SK-N-SH (cell line): ENCODE data around the gene SLC2A13. TPM values are rescaled to one million over a fixed set of nuclear protein-coding genes. Genes with fewer than 3 reads are reported as not detected.
"Not testable (repeated sequence)": the region's sequence is repeated elsewhere in the genome, so short reads cannot be mapped to it uniquely, and the experiment has no call there.

Experiments used
- CTCF ChIA-PET: fragments of 300-600, 350-600 bp; formaldehyde crosslinking; extraction: SDS; loops from one replicate; lab custom pipeline; 2021; lab: Yijun Ruan, JAX
- POLR2A ChIA-PET: fragments of 350-600 bp; sonication (Branson Sonifier 250); formaldehyde crosslinking; extraction: SDS; loops from one replicate; lab custom pipeline; 2020; ENCODE audit warnings: antibody characterized with exemption, inconsistent platforms; lab: Yijun Ruan, JAX
- DNase-seq: peaks from one replicate; pipeline ENCODE4 v3.0.0; 2012
- H2AFZ ChIP-seq: fragments of 200-600 bp; sonication (generic); 2 replicates; pipeline ENCODE4 v1.8.1; 2016; ENCODE audit warnings: antibody characterized with exemption, mild to moderate bottlenecking, low read depth
- H3F3A ChIP-seq: fragments of 200-600 bp; sonication (generic); replicated peaks from 2 replicates; pipeline ENCODE3; 2016; ENCODE audit warnings: antibody characterized with exemption, mild to moderate bottlenecking; ENCODE audit not compliant: insufficient read depth
- H3K27ac ChIP-seq, 2 experiments: fragments of 200-500 bp in 1 of 2; fragments of 200-600 bp in 1 of 2; sonication (Bioruptor generic) in 1 of 2; sonication (generic), shearing (Covaris generic) in 1 of 2; 2 replicates each; pipeline versions ENCODE4 v1.5.1 to v1.6.1; 2014 to 2016; ENCODE audit warnings: low read depth in 2 of 2, inconsistent platforms in 1 of 2, low read length in 1 of 2, mild to moderate bottlenecking in 1 of 2, mixed read lengths in 1 of 2
- H3K27me3 ChIP-seq: fragments of 200-600 bp; sonication (generic), shearing (Covaris generic); 2 replicates; pipeline ENCODE4 v1.6.1; 2016; ENCODE audit warnings: mixed run types; ENCODE audit not compliant: insufficient read depth
- H3K36me3 ChIP-seq, 2 experiments: fragments of 200-500 bp in 1 of 2; fragments of 200-600 bp in 1 of 2; sonication (Bioruptor generic) in 1 of 2; sonication (generic) in 1 of 2; replicated peaks in 1 of 2; 2 replicates each; pipeline versions ENCODE3 to v1.5.1; 2014 to 2016; ENCODE audit warnings: low read length in 1 of 2, mild to moderate bottlenecking in 1 of 2; ENCODE audit not compliant: insufficient read depth in 2 of 2, control insufficient read depth in 1 of 2
- H3K4me1 ChIP-seq, 2 experiments: fragments of 200-500 bp in 1 of 2; fragments of 200-600 bp in 1 of 2; sonication (Bioruptor generic) in 1 of 2; sonication (generic), shearing (Covaris generic) in 1 of 2; 2 replicates each; pipeline versions ENCODE4 v1.5.1 to v1.6.1; 2014 to 2016; ENCODE audit warnings: low read depth in 1 of 2, low read length in 1 of 2, mixed run types in 1 of 2; ENCODE audit not compliant: insufficient read depth in 2 of 2, control insufficient read depth in 1 of 2
- H3K4me2 ChIP-seq: fragments of 200-600 bp; sonication (generic), shearing (Covaris generic); 2 replicates; pipeline ENCODE4 v1.6.1; 2017; ENCODE audit warnings: mixed run types
- H3K4me3 ChIP-seq, 2 experiments: fragments of 200-500 bp in 1 of 2; fragments of 200-600 bp in 1 of 2; sonication (Bioruptor generic) in 1 of 2; sonication (generic), shearing (Covaris generic) in 1 of 2; 2 replicates each; pipeline versions ENCODE4 v1.5.1 to v1.8.1; 2014 to 2016; ENCODE audit warnings: low read depth in 2 of 2, inconsistent platforms in 1 of 2, low read length in 1 of 2, mild to moderate bottlenecking in 1 of 2, mixed read lengths in 1 of 2, moderate library complexity in 1 of 2
- H3K79me2 ChIP-seq: fragments of 200-600 bp; sonication (generic); 2 replicates; pipeline ENCODE4 v1.8.1; 2017; ENCODE audit warnings: mild to moderate bottlenecking; ENCODE audit not compliant: insufficient read depth
- H3K9ac ChIP-seq: fragments of 200-600 bp; sonication (generic); 2 replicates; pipeline ENCODE4 v1.6.1; 2017; ENCODE audit warnings: mixed run types
- H3K9me2 ChIP-seq: fragments of 200-600 bp; sonication (generic); 2 replicates; pipeline ENCODE4 v1.6.1; 2017; ENCODE audit warnings: mixed run types
- H3K9me3 ChIP-seq: fragments of 200-600 bp; sonication (generic); 2 replicates; pipeline ENCODE4 v1.6.1; 2017; ENCODE audit warnings: mixed run types, mild to moderate bottlenecking, moderate library complexity
- H4K20me1 ChIP-seq: fragments of 200-600 bp; sonication (generic); 2 replicates; pipeline ENCODE4 v1.6.1; 2017; ENCODE audit warnings: mild to moderate bottlenecking, mixed run types; ENCODE audit not compliant: insufficient read depth
- FOXJ3 ChIP-seq: sonication (generic); formaldehyde crosslinking; IDR thresholded peaks from 2 replicates; pipeline ENCODE4 v1.5.1; 2020; ENCODE audit warnings: mild to moderate bottlenecking, missing genetic modification reagents
- FOXM1 ChIP-seq: IDR thresholded peaks from 2 replicates; pipeline ENCODE4 v1.4.0; 2012; ENCODE audit warnings: low read depth, mild to moderate bottlenecking
- GABPA ChIP-seq: IDR thresholded peaks from 2 replicates; pipeline ENCODE4 v1.4.0; 2012; ENCODE audit warnings: low read depth, mild to moderate bottlenecking
- GATA2 ChIP-seq: sonication (generic); formaldehyde crosslinking; IDR thresholded peaks from 2 replicates; pipeline ENCODE4 v1.5.0; 2020; ENCODE audit warnings: mild to moderate bottlenecking, missing genetic modification reagents
- IRF3 ChIP-seq: fragments of 150-350 bp; IDR thresholded peaks from 2 replicates; pipeline ENCODE4 v1.6.1; 2016; ENCODE audit warnings: mild to moderate bottlenecking, low read depth, low read length
- JUND ChIP-seq: IDR thresholded peaks from 2 replicates; pipeline ENCODE4 v1.4.0; 2012
- MXI1 ChIP-seq: IDR thresholded peaks from 2 replicates; pipeline ENCODE4 v1.6.1; 2012; ENCODE audit warnings: mild to moderate bottlenecking, low read depth, low read length, improper control_type of control experiment
- NFIC ChIP-seq: IDR thresholded peaks from 2 replicates; pipeline ENCODE4 v1.4.0; 2012; ENCODE audit warnings: borderline replicate concordance
- POLR2AphosphoS5 ChIP-seq: IDR thresholded peaks from 2 replicates; pipeline ENCODE4 v1.6.1; 2012; ENCODE audit warnings: low read depth, low read length
- RCOR1 ChIP-seq: fragments of 150-350 bp; IDR thresholded peaks from 2 replicates; pipeline ENCODE4 v1.6.1; 2017; ENCODE audit warnings: antibody characterized with exemption, low read length
- REST ChIP-seq: IDR thresholded peaks from 2 replicates; pipeline ENCODE4 v1.6.1; 2012; ENCODE audit warnings: mild to moderate bottlenecking, low read depth, low read length, moderate library complexity
- RFX5 ChIP-seq: IDR thresholded peaks from 2 replicates; pipeline ENCODE4 v1.6.1; 2012; ENCODE audit warnings: mild to moderate bottlenecking, improper control_type of control experiment, low read length
- RXRA ChIP-seq: IDR thresholded peaks from 2 replicates; pipeline ENCODE4 v1.4.0; 2012; ENCODE audit warnings: low read depth, mild to moderate bottlenecking, borderline replicate concordance
- SIN3A ChIP-seq: IDR thresholded peaks from 2 replicates; pipeline ENCODE4 v1.6.1; 2012; ENCODE audit warnings: low read depth, mild to moderate bottlenecking, low read length, moderate library complexity, borderline replicate concordance
- TCF12 ChIP-seq: IDR thresholded peaks from 2 replicates; pipeline ENCODE4 v1.4.0; 2012
- TEAD4 ChIP-seq: IDR thresholded peaks from 2 replicates; pipeline ENCODE4 v1.4.0; 2012; ENCODE audit warnings: mild to moderate bottlenecking, borderline replicate concordance; ENCODE audit not compliant: insufficient read depth
- USF1 ChIP-seq: IDR thresholded peaks from 2 replicates; pipeline ENCODE4 v1.4.0; 2012; ENCODE audit warnings: low read depth, borderline replicate concordance
- WGBS: methylation state at CpG from one replicate; pipeline ENCODE4 v1.1.6; 2017; ENCODE audit warnings: low lambda C conversion rate; 5-methylcytosine and 5-hydroxymethylcytosine counted together
- polyA plus RNA-seq, 3 experiments: library from polyadenylated mRNA; depleted of rRNA; stranded (reverse); fragments of >200 nt; gene quantifications; 2 replicates each; pipeline ENCODE4 v1.2.3, GENCODE V29; 2012

The SLC2A13 gene
- polyA plus RNA-seq, 1 of the 3 experiments (the other 2 are of a cell fraction): 0.21 TPM

GRCh38 chr12:39923364-39923763 is 182.5 kb downstream of the SLC2A13 start:
- POLR2A ChIA-PET: no interaction called here
- no peaks in the 10 kb centered on the region for H3K4me1 ChIP-seq
- WGBS: 46% methylated on average over 5 of the region's 5 CpGs
- no peak for DNase-seq
- no peaks in the 10 kb centered on the region for H3K36me3 ChIP-seq
- H3K79me2 ChIP-seq: no peaks in the 10 kb centered on the region
- H2AFZ ChIP-seq: no peak overlapping the region
- no peak overlapping the region for H3K4me2 ChIP-seq
- no peaks in the 10 kb centered on the region for H3F3A ChIP-seq
- no peaks in the 10 kb centered on the region for H3K9me2 ChIP-seq
- H3K4me3 ChIP-seq: no peak overlapping the region
- no peaks in the 10 kb centered on the region for H3K9me3 ChIP-seq
- H3K9ac ChIP-seq: no peak overlapping the region
- no peaks in the 10 kb centered on the region for H3K27me3 ChIP-seq
- TF ChIP-seq JUND (no peak), GABPA (no peak)
- H4K20me1 ChIP-seq: no peaks in the 10 kb centered on the region
- CTCF ChIA-PET: interaction anchor here (1.2 kb wide), 1 partner anchor 143 kb away, joined by 3 read pairs; no protein-coding TSS in a partner anchor
- H3K27ac ChIP-seq: no peak overlapping the region

- DNase-seq, H3K9me2 ChIP-seq, H3K4me2 ChIP-seq, H4K20me1 ChIP-seq, H3K9me3 ChIP-seq, POLR2A ChIA-PET, H3K4me3 ChIP-seq, H3K27me3 ChIP-seq, H3K36me3 ChIP-seq, H3F3A ChIP-seq, H3K9ac ChIP-seq, H3K27ac ChIP-seq, H3K79me2 ChIP-seq, H2AFZ ChIP-seq, H3K4me1 ChIP-seq: not testable (repeated sequence)
- CTCF ChIA-PET: interaction anchor here (0.8 kb wide), 1 partner anchor 68 kb away, joined by 3 read pairs; no protein-coding TSS in a partner anchor
These were observed 183.3 kb downstream of the SLC2A13 start for GRCh38 chr12:39922598-39922997.

GRCh38 chr12:39920647-39921046 is 185.2 kb downstream of the SLC2A13 start:
- Histone ChIP-seq H2AFZ (no peak overlapping the region), H3K27ac (no peak overlapping the region), H3K79me2 (no peaks in the 10 kb centered on the region), H3K36me3 (no peaks in the 10 kb centered on the region), H3K27me3 (no peaks in the 10 kb centered on the region), H3F3A (no peaks in the 10 kb centered on the region), H3K9me3 (no peaks in the 10 kb centered on the region), H3K4me2 (no peak overlapping the region), H3K9ac (no peak overlapping the region), H4K20me1 (no peaks in the 10 kb centered on the region), H3K4me3 (no peak overlapping the region), H3K9me2 (no peaks in the 10 kb centered on the region), H3K4me1 (no peaks in the 10 kb centered on the region)
- ChIA-PET POLR2A (no interaction called here), CTCF (interaction anchor here (1.4 kb wide), 1 partner anchor 70 kb away, joined by 5 read pairs; no protein-coding TSS in a partner anchor)
- no peak for DNase-seq
- WGBS: 69% methylated on average over 4 of the region's 4 CpGs
- no peak for TF ChIP-seq FOXJ3 (CRISPR knock-in tag)
- no peak for TF ChIP-seq RFX5
- no peak for TF ChIP-seq TCF12
- no peak for TF ChIP-seq GABPA
- no peak for TF ChIP-seq MXI1
- no peak for TF ChIP-seq USF1
- TF ChIP-seq IRF3: no peak
- no peak for TF ChIP-seq RXRA
- no peak for TF ChIP-seq RCOR1
- no peak for TF ChIP-seq JUND
- no peak for TF ChIP-seq GATA2 (CRISPR knock-in tag)
- no peak for TF ChIP-seq FOXM1
- no peak for TF ChIP-seq SIN3A
- TF ChIP-seq TEAD4: no peak
- TF ChIP-seq POLR2AphosphoS5: no peak
- TF ChIP-seq REST: no peak
- TF ChIP-seq NFIC: no peak
